ENCODE measurements around the gene CYP2C9.
"Not testable (repeated sequence)": the region's sequence is repeated elsewhere in the genome, so short reads cannot be mapped to it uniquely, and the experiment has no call there.

Gene CYP2C9

DNA sequence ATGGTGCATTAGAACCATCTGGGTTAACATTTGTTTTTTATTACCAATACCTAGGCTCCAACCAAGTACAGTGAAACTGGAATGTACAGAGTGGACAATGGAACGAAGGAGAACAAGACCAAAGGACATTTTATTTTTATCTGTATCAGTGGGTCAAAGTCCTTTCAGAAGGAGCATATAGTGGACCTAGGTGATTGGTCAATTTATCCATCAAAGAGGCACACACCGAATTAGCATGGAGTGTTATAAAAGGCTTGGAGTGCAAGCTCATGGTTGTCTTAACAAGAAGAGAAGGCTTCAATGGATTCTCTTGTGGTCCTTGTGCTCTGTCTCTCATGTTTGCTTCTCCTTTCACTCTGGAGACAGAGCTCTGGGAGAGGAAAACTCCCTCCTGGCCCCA, at the start of gene CYP2C9:
TSS of gene CYP2C9 (plus strand) at position 276 of the 400 bp plus-strand sequence. CDS start at position 301, 25 bp downstream.
- TF ChIP-seq, protein P1, sequence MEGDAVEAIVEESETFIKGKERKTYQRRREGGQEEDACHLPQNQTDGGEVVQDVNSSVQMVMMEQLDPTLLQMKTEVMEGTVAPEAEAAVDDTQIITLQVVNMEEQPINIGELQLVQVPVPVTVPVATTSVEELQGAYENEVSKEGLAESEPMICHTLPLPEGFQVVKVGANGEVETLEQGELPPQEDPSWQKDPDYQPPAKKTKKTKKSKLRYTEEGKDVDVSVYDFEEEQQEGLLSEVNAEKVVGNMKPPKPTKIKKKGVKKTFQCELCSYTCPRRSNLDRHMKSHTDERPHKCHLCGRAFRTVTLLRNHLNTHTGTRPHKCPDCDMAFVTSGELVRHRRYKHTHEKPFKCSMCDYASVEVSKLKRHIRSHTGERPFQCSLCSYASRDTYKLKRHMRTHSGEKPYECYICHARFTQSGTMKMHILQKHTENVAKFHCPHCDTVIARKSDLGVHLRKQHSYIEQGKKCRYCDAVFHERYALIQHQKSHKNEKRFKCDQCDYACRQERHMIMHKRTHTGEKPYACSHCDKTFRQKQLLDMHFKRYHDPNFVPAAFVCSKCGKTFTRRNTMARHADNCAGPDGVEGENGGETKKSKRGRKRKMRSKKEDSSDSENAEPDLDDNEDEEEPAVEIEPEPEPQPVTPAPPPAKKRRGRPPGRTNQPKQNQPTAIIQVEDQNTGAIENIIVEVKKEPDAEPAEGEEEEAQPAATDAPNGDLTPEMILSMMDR (IDR thresholded peaks at IDR 0.05; ENCODE audit: low read depth, low read length): no peak
- no peak within 1 kb of the TSS for H3K4me3 ChIP-seq (replicated peaks in 1 of 2; ENCODE audit: low read depth in 2 of 2, low read length in 2 of 2)
- no peak for DNase-seq (ENCODE audit: low read depth in 2 of 2)

DNA sequence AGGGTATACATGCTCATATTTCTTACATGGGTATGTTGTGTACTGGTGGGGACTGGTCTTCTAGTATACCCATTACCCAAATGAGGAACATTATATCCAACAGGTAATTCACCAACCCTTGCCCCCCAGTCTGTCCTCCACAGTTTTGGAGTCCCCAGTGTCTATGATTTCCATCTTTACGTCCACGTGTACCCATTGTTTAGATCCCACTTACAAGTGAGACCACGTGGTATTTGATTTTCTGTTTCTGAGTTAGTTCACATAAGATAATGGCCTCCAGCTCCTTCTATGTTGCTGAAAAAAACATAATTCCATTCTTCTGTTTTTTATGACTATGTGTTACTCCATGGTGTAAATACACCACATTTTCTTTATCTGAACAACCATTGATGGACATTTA, 49.3 kb upstream of the CYP2C9 start:
- TF ChIP-seq, protein P1 (IDR thresholded peaks at IDR 0.05; ENCODE audit: low read depth, low read length): no peak
- no peak overlapping the region for H3K4me3 ChIP-seq (replicated peaks in 1 of 2; ENCODE audit: low read depth in 2 of 2, low read length in 2 of 2)
- no peak for DNase-seq (ENCODE audit: low read depth in 2 of 2)

DNA sequence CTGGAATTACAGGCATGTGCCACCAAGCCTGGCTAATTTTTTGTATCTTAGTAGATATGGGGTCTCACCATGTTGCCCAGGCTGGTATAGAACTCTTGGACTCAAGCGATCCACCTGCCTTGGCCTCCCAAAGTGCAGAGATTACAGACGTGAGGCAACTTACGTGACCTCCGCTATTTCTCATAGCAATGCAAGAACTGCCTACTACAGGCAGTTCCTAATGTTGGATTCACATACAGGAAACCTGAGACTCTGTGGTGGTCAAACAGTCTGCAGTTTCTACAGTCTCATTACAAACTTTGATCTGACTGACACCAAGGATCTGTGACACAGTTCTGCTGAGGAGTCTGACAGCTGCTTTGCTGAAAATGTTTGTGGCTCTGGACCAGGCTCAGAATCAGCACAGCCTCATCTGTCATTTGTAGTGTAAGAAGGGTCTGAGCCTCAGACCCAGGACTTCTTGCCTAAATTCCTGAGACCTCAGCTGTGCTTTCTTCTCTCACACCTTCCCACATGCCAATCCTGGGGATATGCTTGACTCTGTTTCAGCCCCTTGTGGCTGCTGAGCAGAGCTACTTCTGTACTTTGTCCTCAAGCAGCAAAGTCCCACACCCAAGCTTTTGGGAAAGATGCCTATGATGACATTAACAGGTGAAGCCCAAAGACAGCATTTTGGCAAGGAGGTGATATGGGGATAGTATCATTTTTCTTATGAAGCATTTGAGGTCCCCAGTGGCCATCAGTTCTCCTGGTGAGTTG, 48.0 kb upstream of the CYP2C9 start:
- TF ChIP-seq, protein P1 (IDR thresholded peaks at IDR 0.05; ENCODE audit: low read depth, low read length): no peak
- DNase-seq (ENCODE audit: low read depth in 2 of 2): no peak
- no peak overlapping the region for H3K4me3 ChIP-seq (replicated peaks in 1 of 2; ENCODE audit: low read depth in 2 of 2, low read length in 2 of 2)

DNA sequence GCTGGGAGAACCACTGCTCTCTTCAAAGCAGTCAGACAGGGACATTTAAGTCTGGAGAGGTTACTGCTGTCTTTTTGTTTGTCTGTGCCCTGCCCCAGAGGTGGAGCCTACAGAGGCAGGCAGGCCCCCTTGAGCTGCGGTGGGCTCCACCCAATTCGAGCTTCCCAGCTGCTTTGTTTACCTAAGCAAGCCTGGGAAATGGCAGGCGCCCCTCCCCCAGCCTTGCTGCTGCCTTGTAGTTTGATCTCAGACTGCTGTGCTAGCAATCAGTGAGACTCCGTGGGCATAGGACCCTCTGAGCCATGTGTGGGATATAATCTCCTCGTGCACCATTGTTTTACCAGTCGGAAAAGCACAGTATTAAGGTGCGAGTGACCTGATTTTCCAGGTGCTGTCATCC, 40.0 kb upstream of the CYP2C9 start:
- not testable (repeated sequence) for DNase-seq (ENCODE audit: low read depth in 2 of 2); H3K4me3 ChIP-seq (replicated peaks in 1 of 2; ENCODE audit: low read depth in 2 of 2, low read length in 2 of 2)

DNA sequence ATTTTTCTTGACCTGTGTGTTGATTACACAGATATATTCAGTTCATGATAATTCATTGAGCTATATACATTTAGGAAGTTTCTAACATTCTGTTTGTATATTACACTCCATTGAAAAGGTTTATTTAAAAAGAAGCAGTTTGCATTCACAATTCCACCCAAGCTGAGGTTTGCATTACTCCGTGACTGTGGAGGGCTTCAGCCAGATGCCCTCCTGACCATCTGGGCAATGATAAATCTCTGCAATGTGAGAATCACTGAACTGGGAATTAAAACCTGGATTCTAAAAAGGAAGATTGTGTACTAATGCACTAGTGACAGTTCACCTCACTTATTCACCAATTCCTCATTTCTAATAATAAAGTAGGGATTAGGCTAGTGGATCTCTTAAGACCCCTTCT, 36.4 kb upstream of the CYP2C9 start:
- no peak overlapping the region for H3K4me3 ChIP-seq (replicated peaks in 1 of 2; ENCODE audit: low read depth in 2 of 2, low read length in 2 of 2)
- no peak for DNase-seq (ENCODE audit: low read depth in 2 of 2)
- TF ChIP-seq, protein P1 (IDR thresholded peaks at IDR 0.05; ENCODE audit: low read depth, low read length): no peak

DNA sequence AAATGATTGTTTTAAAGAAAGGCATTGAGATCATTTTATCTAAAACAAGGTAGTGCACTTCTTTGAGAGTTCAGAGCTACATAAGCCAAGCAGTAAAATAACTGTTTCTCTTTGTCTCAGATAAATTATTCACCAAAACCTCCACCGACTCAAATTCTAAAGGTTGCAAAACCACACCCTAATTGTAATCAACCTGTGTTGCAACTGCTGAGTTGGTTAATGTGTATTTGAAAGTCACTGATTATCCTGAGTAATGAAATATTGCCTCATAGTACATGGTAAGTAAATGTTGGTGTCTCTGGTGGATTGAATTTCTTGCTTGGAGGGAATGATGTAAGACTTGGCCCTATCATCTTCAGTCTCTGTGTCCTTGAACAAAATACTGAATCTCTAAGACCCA, 35.9 kb upstream of the CYP2C9 start:
- DNase-seq (ENCODE audit: low read depth in 2 of 2): no peak

DNA sequence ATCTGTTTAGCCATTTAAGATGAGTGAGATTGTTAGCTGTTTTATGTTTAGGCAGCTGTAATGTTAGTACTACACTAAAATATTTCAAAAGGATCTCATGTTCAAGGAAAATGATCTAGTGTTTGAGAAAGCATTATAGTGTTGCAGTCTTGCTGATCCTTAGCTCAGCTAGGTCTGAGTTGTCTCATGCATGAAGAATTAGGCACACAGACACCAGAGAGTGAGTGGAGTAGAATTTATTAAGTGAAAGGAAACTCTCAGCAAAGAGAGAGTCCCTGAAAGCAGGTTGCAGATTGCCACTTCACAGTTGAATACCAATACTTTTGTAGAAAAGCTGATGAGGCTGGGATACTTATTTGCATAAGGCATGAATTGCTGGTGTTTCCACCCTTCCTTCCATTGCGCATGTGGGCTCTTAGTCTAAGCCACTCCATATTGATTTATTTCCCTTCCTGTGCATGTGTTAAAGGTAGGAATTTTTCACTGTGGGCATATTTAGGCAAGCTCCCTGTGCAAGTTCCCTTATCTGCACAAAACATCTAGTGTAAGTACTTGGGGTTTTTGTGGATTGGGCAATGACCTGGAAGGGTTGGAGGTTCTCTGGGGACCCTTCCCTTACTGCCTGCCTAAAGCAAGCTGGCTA, 33.8 kb upstream of the CYP2C9 start:
- not testable (repeated sequence) for H3K4me3 ChIP-seq (replicated peaks in 1 of 2; ENCODE audit: low read depth in 2 of 2, low read length in 2 of 2); DNase-seq (ENCODE audit: low read depth in 2 of 2)

More for the DNA sequence above, 35.9 kb upstream of the CYP2C9 start:
- H3K4me3 ChIP-seq (replicated peaks in 1 of 2; ENCODE audit: low read depth in 2 of 2, low read length in 2 of 2): no peak overlapping the region
- TF ChIP-seq, protein P1 (IDR thresholded peaks at IDR 0.05; ENCODE audit: low read depth, low read length): no peak
